GM12878 (cell line): ENCODE results near the gene CD3G. TPM values are rescaled to one million over a fixed set of nuclear protein-coding genes. Genes with fewer than 3 reads are reported as not detected.

Source experiments
- FOXM1 ChIP-seq: IDR thresholded peaks from 2 replicates; pipeline ENCODE4 v1.6.1; 2012; ENCODE audit warnings: low read depth, mild to moderate bottlenecking, inconsistent platforms, low read length, moderate library complexity
- IRF5 ChIP-seq: fragments of 450-650 bp; IDR thresholded peaks from 2 replicates; pipeline ENCODE4 v1.6.1; 2017; ENCODE audit warnings: borderline replicate concordance
- POLR2AphosphoS2 ChIP-seq: IDR thresholded peaks from 2 replicates; pipeline ENCODE4 v1.6.1; 2011; ENCODE audit warnings: low read depth, mild to moderate bottlenecking, low read length, improper control_type of control experiment, moderate library complexity
- POU2F2 ChIP-seq: IDR thresholded peaks from 3 replicates; pipeline ENCODE4 v1.6.1; 2011; ENCODE audit warnings: low read depth, mild to moderate bottlenecking, low read length, borderline replicate concordance
- PRDM15 ChIP-seq: fragments of 450-650 bp; formaldehyde crosslinking; IDR thresholded peaks from 2 replicates; pipeline ENCODE4 v1.4.0; 2020; ENCODE audit warnings: mild to moderate bottlenecking, moderate library complexity
- RCOR1 ChIP-seq: conservative IDR thresholded peaks from 2 replicates; pipeline ENCODE4 v1.6.1; 2012; ENCODE audit warnings: low read depth, low read length, improper control_type of control experiment
- RELA ChIP-seq: fragments of 450-650 bp; IDR thresholded peaks from 2 replicates; pipeline ENCODE4 v1.8.0; 2014; ENCODE audit warnings: borderline replicate concordance; ENCODE audit not compliant: partially characterized antibody
- RUNX3 ChIP-seq: IDR thresholded peaks from 2 replicates; pipeline ENCODE4 v1.6.1; 2012; ENCODE audit warnings: low read length, inconsistent platforms
- SMAD5 ChIP-seq: IDR thresholded peaks from 2 replicates; pipeline ENCODE4 v1.6.1; 2016; ENCODE audit warnings: antibody characterized with exemption, low read depth
- SPI1 ChIP-seq: IDR thresholded peaks from 2 replicates; pipeline ENCODE4 v1.6.1; 2011; ENCODE audit warnings: low read depth, mild to moderate bottlenecking, low read length, moderate library complexity, borderline replicate concordance; ENCODE audit not compliant: insufficient read depth
- TAF1 ChIP-seq: IDR thresholded peaks from 2 replicates; pipeline ENCODE4 v1.6.1; 2011; ENCODE audit warnings: mild to moderate bottlenecking, low read depth, low read length, borderline replicate concordance
- ZNF207 ChIP-seq: fragments of 450-650 bp; IDR thresholded peaks from 2 replicates; pipeline ENCODE4 v1.6.1; 2014; ENCODE audit warnings: antibody characterized with exemption, mild to moderate bottlenecking, borderline replicate concordance
- polyA plus RNA-seq, 11 experiments: library from polyadenylated mRNA; depleted of rRNA in 4 of 11; unstranded in 6 of 11; stranded (reverse) in 5 of 11; fragments of >200 nt; fragmentation: Nextera tagmentation in 4 of 11; fragmentation: Illumina TruSeq in 1 of 11; extraction: Ambion mirVana in 4 of 11; extraction: Trizol in 1 of 11; gene quantifications; 1 replicate in 1 of 11; 2 replicates in 10 of 11; pipeline versions ENCODE4 v1.2.1 to v1.2.3, GENCODE V29; 2011 to 2016; ENCODE audit warnings: inconsistent platforms in 2 of 11, missing spikeins in 2 of 11, low read depth in 1 of 11
- total RNA-seq, 4 experiments: library from RNA; depleted of rRNA in 3 of 4; stranded (reverse); fragments of >200 nt in 3 of 4; fragmentation: Illumina TruSeq in 1 of 4; extraction: Trizol in 1 of 4; gene quantifications; 2 replicates each; pipeline versions ENCODE4 v1.2.1 to v1.2.3, GENCODE V29; 2013 to 2021
- TF ChIP-seq, protein P1 (sequence below): fragments of 450-650 bp; IDR thresholded peaks from 2 replicates; pipeline ENCODE4 v1.6.1; 2017; ENCODE audit warnings: antibody characterized with exemption, mild to moderate bottlenecking, moderate library complexity
- TF ChIP-seq, protein P2 (sequence below): fragments of 450-650 bp; IDR thresholded peaks from 2 replicates; pipeline ENCODE4 v1.6.1; 2017; ENCODE audit warnings: mild to moderate bottlenecking, moderate library complexity
- TF ChIP-seq, protein P3 (sequence below): fragments of 450-650 bp; IDR thresholded peaks from 2 replicates; pipeline ENCODE4 v1.6.1; 2014; ENCODE audit warnings: mild to moderate bottlenecking

Gene CD3G
- total and polyA plus RNA-seq, 10 of the 15 experiments (the other 5 are each of a cell fraction or from before 2014, with no cell fraction given), result 0.10 to 0.16 (median 0.13) TPM; not detected in 7

DNA sequence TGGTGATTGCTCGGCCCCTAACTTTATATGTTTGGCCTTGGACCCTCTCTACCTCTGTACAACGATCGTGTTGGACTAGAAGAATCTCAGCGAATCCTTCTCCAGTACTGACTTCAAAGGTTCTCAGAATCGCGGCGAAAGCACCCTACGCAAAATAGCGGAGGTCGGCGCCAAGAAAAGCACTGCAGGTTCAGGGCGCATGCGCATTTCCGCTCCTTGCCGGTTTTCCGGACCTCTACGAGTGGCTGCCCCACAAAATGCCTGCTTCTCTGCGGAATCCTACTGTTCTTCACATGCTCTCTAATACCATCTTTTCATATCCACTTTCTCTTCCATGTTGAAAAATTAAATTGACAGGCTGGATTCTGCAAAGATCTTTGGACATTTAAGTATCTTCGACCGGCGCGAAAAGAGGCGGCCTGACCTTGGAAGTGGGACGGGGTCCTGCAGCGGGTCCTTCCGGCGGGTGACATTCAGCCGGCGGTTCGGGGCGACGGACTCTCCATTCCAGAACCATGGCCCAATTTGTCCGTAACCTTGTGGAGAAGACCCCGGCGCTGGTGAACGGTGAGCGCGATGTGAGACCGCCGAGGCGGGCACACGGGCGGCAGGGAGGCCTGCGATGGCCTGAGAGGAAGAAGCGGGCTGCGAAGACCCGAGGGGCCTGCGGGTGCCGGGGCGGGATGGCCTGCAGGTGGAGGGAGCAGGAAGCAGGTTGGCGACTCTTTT is 57.2 kb downstream of the CD3G start, which contains the start of gene ATP5MG (continued):
- TF ChIP-seq, protein P1, sequence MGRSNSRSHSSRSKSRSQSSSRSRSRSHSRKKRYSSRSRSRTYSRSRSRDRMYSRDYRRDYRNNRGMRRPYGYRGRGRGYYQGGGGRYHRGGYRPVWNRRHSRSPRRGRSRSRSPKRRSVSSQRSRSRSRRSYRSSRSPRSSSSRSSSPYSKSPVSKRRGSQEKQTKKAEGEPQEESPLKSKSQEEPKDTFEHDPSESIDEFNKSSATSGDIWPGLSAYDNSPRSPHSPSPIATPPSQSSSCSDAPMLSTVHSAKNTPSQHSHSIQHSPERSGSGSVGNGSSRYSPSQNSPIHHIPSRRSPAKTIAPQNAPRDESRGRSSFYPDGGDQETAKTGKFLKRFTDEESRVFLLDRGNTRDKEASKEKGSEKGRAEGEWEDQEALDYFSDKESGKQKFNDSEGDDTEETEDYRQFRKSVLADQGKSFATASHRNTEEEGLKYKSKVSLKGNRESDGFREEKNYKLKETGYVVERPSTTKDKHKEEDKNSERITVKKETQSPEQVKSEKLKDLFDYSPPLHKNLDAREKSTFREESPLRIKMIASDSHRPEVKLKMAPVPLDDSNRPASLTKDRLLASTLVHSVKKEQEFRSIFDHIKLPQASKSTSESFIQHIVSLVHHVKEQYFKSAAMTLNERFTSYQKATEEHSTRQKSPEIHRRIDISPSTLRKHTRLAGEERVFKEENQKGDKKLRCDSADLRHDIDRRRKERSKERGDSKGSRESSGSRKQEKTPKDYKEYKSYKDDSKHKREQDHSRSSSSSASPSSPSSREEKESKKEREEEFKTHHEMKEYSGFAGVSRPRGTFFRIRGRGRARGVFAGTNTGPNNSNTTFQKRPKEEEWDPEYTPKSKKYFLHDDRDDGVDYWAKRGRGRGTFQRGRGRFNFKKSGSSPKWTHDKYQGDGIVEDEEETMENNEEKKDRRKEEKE, result 0 out of 2 replicates have a peak, but pooled peaks have one; percentile 61
- TF ChIP-seq SMAD5, result peak; percentile 68; the same call in 1 of the 2 replicates
- TF ChIP-seq, protein P2, sequence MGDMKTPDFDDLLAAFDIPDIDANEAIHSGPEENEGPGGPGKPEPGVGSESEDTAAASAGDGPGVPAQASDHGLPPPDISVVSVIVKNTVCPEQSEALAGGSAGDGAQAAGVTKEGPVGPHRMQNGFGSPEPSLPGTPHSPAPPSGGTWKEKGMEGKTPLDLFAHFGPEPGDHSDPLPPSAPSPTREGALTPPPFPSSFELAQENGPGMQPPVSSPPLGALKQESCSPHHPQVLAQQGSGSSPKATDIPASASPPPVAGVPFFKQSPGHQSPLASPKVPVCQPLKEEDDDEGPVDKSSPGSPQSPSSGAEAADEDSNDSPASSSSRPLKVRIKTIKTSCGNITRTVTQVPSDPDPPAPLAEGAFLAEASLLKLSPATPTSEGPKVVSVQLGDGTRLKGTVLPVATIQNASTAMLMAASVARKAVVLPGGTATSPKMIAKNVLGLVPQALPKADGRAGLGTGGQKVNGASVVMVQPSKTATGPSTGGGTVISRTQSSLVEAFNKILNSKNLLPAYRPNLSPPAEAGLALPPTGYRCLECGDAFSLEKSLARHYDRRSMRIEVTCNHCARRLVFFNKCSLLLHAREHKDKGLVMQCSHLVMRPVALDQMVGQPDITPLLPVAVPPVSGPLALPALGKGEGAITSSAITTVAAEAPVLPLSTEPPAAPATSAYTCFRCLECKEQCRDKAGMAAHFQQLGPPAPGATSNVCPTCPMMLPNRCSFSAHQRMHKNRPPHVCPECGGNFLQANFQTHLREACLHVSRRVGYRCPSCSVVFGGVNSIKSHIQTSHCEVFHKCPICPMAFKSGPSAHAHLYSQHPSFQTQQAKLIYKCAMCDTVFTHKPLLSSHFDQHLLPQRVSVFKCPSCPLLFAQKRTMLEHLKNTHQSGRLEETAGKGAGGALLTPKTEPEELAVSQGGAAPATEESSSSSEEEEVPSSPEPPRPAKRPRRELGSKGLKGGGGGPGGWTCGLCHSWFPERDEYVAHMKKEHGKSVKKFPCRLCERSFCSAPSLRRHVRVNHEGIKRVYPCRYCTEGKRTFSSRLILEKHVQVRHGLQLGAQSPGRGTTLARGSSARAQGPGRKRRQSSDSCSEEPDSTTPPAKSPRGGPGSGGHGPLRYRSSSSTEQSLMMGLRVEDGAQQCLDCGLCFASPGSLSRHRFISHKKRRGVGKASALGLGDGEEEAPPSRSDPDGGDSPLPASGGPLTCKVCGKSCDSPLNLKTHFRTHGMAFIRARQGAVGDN, result peak; percentile 25; the same call in 1 of the 2 replicates
- TF ChIP-seq TAF1, result peak; percentile 45; the same call in 1 of the 2 replicates
- TF ChIP-seq RCOR1, result no peak
- TF ChIP-seq, protein P3, sequence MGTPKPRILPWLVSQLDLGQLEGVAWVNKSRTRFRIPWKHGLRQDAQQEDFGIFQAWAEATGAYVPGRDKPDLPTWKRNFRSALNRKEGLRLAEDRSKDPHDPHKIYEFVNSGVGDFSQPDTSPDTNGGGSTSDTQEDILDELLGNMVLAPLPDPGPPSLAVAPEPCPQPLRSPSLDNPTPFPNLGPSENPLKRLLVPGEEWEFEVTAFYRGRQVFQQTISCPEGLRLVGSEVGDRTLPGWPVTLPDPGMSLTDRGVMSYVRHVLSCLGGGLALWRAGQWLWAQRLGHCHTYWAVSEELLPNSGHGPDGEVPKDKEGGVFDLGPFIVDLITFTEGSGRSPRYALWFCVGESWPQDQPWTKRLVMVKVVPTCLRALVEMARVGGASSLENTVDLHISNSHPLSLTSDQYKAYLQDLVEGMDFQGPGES, result no peak
- TF ChIP-seq SPI1, result no peak
- no peak; the same call in 1 of the 2 replicates for TF ChIP-seq FOXM1
- TF ChIP-seq POLR2AphosphoS2, result 0 out of 2 replicates have a peak, but pooled peaks have one; percentile 41
- peak; percentile 98 for TF ChIP-seq IRF5
- no peak; the same call in 2 of the 3 replicates for TF ChIP-seq POU2F2
- TF ChIP-seq RUNX3, result 0 out of 2 replicates have a peak, but pooled peaks have one; percentile 10
- TF ChIP-seq RELA, result peak; percentile 7
- TF ChIP-seq PRDM15 (CRISPR knock-in tag), result no peak
- no peak; the same call in none of the 2 replicates for TF ChIP-seq ZNF207
